K562 (cell line): ENCODE measurements around the gene TGFBR3L. TPM values are rescaled to one million over a fixed set of nuclear protein-coding genes. Genes with fewer than 3 reads are reported as not detected.

Experiments
- ATAC-seq: fragments of 200-7000 bp; cut with Tn5 transposase; 3 replicates; pipeline ENCODE4 v1.9.1; 2020; ENCODE audit warnings: moderate library complexity
- BruUV-seq: library from RNA; stranded (reverse); fragments of 400-500 nt; replicated peaks from 2 replicates; lab custom pipeline; 2021; lab: Mats Ljungman, UMichigan
- CTCF ChIA-PET: fragments of 300-600 bp; formaldehyde crosslinking; extraction: SDS; loops from one replicate; lab custom pipeline; 2021; ENCODE audit warnings: low intra/inter-chr PET ratio; lab: Yijun Ruan, JAX
- POLR2A ChIA-PET: fragments of 300-600, 350-650 bp; sonication (Branson Sonifier 250); formaldehyde crosslinking; extraction: SDS; loops from one replicate; lab custom pipeline; 2021; ENCODE audit warnings: antibody characterized with exemption, inconsistent platforms; lab: Yijun Ruan, JAX
- DNase-seq, 4 experiments: peaks; one replicate each; pipeline versions ENCODE4 v3.0.0 to v3.0.0-alpha.2; 2011 to 2018; ENCODE audit warnings: low spot score in 3 of 4, mixed read lengths in 3 of 4; ENCODE audit errors: extremely low read depth in 1 of 4
- FAIRE-seq: peaks from 2 replicates; lab custom pipeline; 2011; peaks lifted over from hg19 to GRCh38; lab: Jason Lieb, UNC
- H2AFZ ChIP-seq: 2 replicates; pipeline ENCODE4 v1.6.0; 2011; ENCODE audit warnings: low read depth, low read length, control low read depth, inconsistent platforms
- H3K27ac ChIP-seq: fragments of 200-600 bp; 3 replicates; pipeline ENCODE4 v1.8.0; 2011; ENCODE audit warnings: low read depth, mild to moderate bottlenecking, control low read depth, inconsistent platforms, low read length, moderate library complexity, mixed read lengths; ENCODE audit errors: extremely low read depth
- H3K27me3 ChIP-seq, 2 experiments: fragments of 300-600 bp in 1 of 2; 2 replicates in 1 of 2; 3 replicates in 1 of 2; pipeline versions ENCODE4 v1.6.0 to v1.8.0; 2011; ENCODE audit warnings: inconsistent platforms in 2 of 2, low read length in 2 of 2, mild to moderate bottlenecking in 1 of 2, mixed read lengths in 1 of 2, moderate library complexity in 1 of 2; ENCODE audit not compliant: control insufficient read depth in 2 of 2, insufficient read depth in 2 of 2
- H3K36me3 ChIP-seq: fragments of 300-600 bp; 3 replicates; pipeline ENCODE4 v1.8.0; 2011; ENCODE audit warnings: mild to moderate bottlenecking, low read length, inconsistent platforms; ENCODE audit not compliant: control insufficient read depth, insufficient read depth
- H3K4me1 ChIP-seq, 2 experiments: fragments of 200-600 bp in 1 of 2; replicated peaks in 1 of 2; 2 replicates in 1 of 2; 3 replicates in 1 of 2; pipeline versions ENCODE4 v1.5.1 to v1.8.0; 2011; ENCODE audit warnings: inconsistent platforms in 2 of 2, low read length in 2 of 2, mild to moderate bottlenecking in 1 of 2, mixed read lengths in 1 of 2, moderate library complexity in 1 of 2; ENCODE audit not compliant: control insufficient read depth in 2 of 2, insufficient read depth in 2 of 2
- H3K4me2 ChIP-seq: 2 replicates; pipeline ENCODE4 v1.6.1; 2011; ENCODE audit warnings: low read length, control low read depth, inconsistent platforms, mixed read lengths; ENCODE audit not compliant: insufficient read depth
- H3K4me3 ChIP-seq: fragments of 200-600 bp; sonication (generic), shearing (Covaris generic); 2 replicates; pipeline ENCODE4 v1.5.1; 2016; ENCODE audit warnings: control low read depth, inconsistent platforms
- H3K79me2 ChIP-seq: fragments of 200-600 bp; 3 replicates; pipeline ENCODE4 v1.8.0; 2011; ENCODE audit warnings: low read length, inconsistent platforms; ENCODE audit not compliant: control insufficient read depth, insufficient read depth
- H3K9ac ChIP-seq, 2 experiments: 2 replicates each; pipeline versions ENCODE4 v1.6.0 to v1.6.1; 2011; ENCODE audit warnings: low read depth in 2 of 2, low read length in 2 of 2, control low read depth in 1 of 2, inconsistent platforms in 1 of 2, mild to moderate bottlenecking in 1 of 2, mixed read lengths in 1 of 2; ENCODE audit not compliant: insufficient read depth in 1 of 2
- H3K9me1 ChIP-seq: one replicate; pipeline ENCODE4 v1.6.0; 2011; ENCODE audit warnings: inconsistent platforms, mild to moderate bottlenecking, low read length, moderate library complexity; ENCODE audit not compliant: control insufficient read depth, insufficient read depth
- H3K9me3 ChIP-seq: replicated peaks from 2 replicates; pipeline ENCODE4 v1.5.1; 2011; ENCODE audit warnings: low read depth, low read length, inconsistent platforms; ENCODE audit not compliant: control insufficient read depth, insufficient read depth
- H4K20me1 ChIP-seq: replicated peaks from 2 replicates; pipeline ENCODE4 v1.6.1; 2011; ENCODE audit warnings: low read length, inconsistent platforms, mixed read lengths; ENCODE audit not compliant: control insufficient read depth, insufficient read depth
- ARID4B ChIP-seq: sonication (generic); formaldehyde crosslinking; IDR thresholded peaks from 2 replicates; pipeline ENCODE4 v1.8.0; 2022; ENCODE audit warnings: mild to moderate bottlenecking, missing genetic modification reagents
- KHSRP ChIP-seq: fragments of 450-650 bp; IDR thresholded peaks from 2 replicates; pipeline ENCODE4 v1.6.1; 2017
- RBFOX2 ChIP-seq: fragments of 200-400 bp; formaldehyde crosslinking; IDR thresholded peaks from 2 replicates; pipeline ENCODE4 v1.6.1; 2017; ENCODE audit warnings: low read depth, mild to moderate bottlenecking, low read length, moderate library complexity
- SMAD4 ChIP-seq: fragments of 250-450 bp; sonication (Bioruptor Pico); conservative IDR thresholded peaks from 2 replicates; pipeline ENCODE4 v1.8.0; 2021; ENCODE audit warnings: inconsistent platforms, mild to moderate bottlenecking, moderate library complexity
- TFAP4 ChIP-seq: sonication (generic); formaldehyde crosslinking; IDR thresholded peaks from 2 replicates; pipeline ENCODE4 v1.8.0; 2022; ENCODE audit warnings: missing genetic modification reagents, mild to moderate bottlenecking, moderate library complexity, borderline replicate concordance
- ZBTB9 ChIP-seq: fragments of 450-650 bp; formaldehyde crosslinking; IDR thresholded peaks from 2 replicates; pipeline ENCODE4 v1.4.0; 2020; ENCODE audit warnings: mild to moderate bottlenecking, moderate library complexity
- WGBS: fragments of 100-300 bp; shearing (Covaris generic); methylation state at CpG from one replicate; pipeline ENCODE4 v1.1.6; 2016; ENCODE audit warnings: low coverage, mixed read lengths; ENCODE audit not compliant: insufficient coverage; ENCODE audit errors: missing lambda C conversion rate; 5-methylcytosine and 5-hydroxymethylcytosine counted together
- in situ Hi-C: fragments of 300-500 bp; cut with MboI; formaldehyde crosslinking; loops from 4 replicates; pipeline ENCODE4 v1.15.0; 2018; ENCODE audit warnings: inconsistent platforms, mixed read lengths
- intact Hi-C: fragments of 100-400 bp; cut with micrococcal nuclease; formaldehyde crosslinking; loops from 2 replicates; pipeline ENCODE4 v1.14.2; 2022
- polyA plus RNA-seq, 8 experiments: library from polyadenylated mRNA; depleted of rRNA in 4 of 8; stranded (reverse) in 5 of 8; unstranded in 3 of 8; fragments of >200 nt; fragmentation: Nextera tagmentation in 2 of 8; fragmentation: Illumina TruSeq in 1 of 8; extraction: Ambion mirVana in 2 of 8; extraction: Trizol in 1 of 8; gene quantifications; 2 replicates each; pipeline versions ENCODE4 v1.2.1 to v1.2.3, GENCODE V29; 2011 to 2014; ENCODE audit warnings: inconsistent platforms in 1 of 8, missing spikeins in 1 of 8
- total RNA-seq, 7 experiments: library from RNA; depleted of rRNA in 6 of 7; stranded (reverse); fragments of >200 nt in 6 of 7; fragmentation: Illumina TruSeq in 2 of 7; extraction: Trizol in 2 of 7; gene quantifications; 2 replicates each; pipeline versions ENCODE4 v1.2.1 to v1.2.3, GENCODE V29; 2011 to 2021; ENCODE audit warnings: low replicate concordance in 1 of 7
- TF ChIP-seq, protein P1 (sequence below): fragments of 250-450 bp; sonication (Bioruptor Pico); IDR thresholded peaks from 2 replicates; pipeline ENCODE4 v1.5.1; 2021; ENCODE audit warnings: mild to moderate bottlenecking

TGFBR3L gene
- total and polyA plus RNA-seq, 9 of the 15 experiments (the other 6 are each of a cell fraction or from before 2014, with no cell fraction given): not detected

GRCh38 chr19:7879111-7879807 is 35.4 kb upstream of the TGFBR3L start:
- ChIA-PET POLR2A (interaction anchor here (0.6 to 1.2 kb wide), 3 partner anchors 9 to 477 kb away, joined by 3 to 5 read pairs (median 4); partner anchors contain the start of gene LRRC8E), CTCF (no interaction called here)
- 73% methylated on average over 16 of the region's 18 CpGs for WGBS
- Histone ChIP-seq H4K20me1 (no peaks in the 10 kb centered on the region), H3K36me3 (no peaks in the 10 kb centered on the region), H3K9me3 (no peaks in the 10 kb centered on the region), H3K9ac (peak overlapping the region; percentile 38 to 89; a peak in 3 of 4 replicates), H3K79me2 (no peaks in the 10 kb centered on the region), H3K4me1 (peaks cover 7 to 23% of the 10 kb centered on the region in 2 experiments; a peak in 4 of 5 replicates), H3K27me3 (no peaks in the 10 kb centered on the region), H3K4me3 (no peak overlapping the region), H3K9me1 (no peaks in the 10 kb centered on the region), H2AFZ (peak overlapping the region; percentile 79), H3K27ac (peak overlapping the region; percentile 52; the same call in 1 of the 3 replicates), H3K4me2 (no peak overlapping the region)
- in situ Hi-C loops: no loop called here
- ATAC-seq: peak; percentile 64
- BruUV-seq: no TSS peak
- peak; percentile 63 for FAIRE-seq
- DNase-seq: no peak
- intact Hi-C loops: no loop called here
- TF ChIP-seq, protein P1, sequence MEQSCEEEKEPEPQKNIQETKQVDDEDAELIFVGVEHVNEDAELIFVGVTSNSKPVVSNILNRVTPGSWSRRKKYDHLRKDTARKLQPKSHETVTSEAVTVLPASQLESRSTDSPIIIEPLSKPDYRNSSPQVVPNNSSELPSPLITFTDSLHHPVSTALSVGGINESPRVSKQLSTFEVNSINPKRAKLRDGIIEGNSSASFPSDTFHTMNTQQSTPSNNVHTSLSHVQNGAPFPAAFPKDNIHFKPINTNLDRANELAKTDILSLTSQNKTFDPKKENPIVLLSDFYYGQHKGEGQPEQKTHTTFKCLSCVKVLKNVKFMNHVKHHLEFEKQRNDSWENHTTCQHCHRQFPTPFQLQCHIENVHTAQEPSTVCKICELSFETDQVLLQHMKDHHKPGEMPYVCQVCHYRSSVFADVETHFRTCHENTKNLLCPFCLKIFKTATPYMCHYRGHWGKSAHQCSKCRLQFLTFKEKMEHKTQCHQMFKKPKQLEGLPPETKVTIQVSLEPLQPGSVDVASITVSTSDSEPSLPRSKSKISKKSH (CRISPR knock-in tag): no peak
- TF ChIP-seq SMAD4 (CRISPR knock-in tag) (0 out of 2 replicates have a peak, but pooled peaks have one; percentile 21), ZBTB9 (no peak), TFAP4 (CRISPR knock-in tag) (peak; percentile 29; the same call in 1 of the 2 replicates), RBFOX2 (0 out of 2 replicates have a peak, but pooled peaks have one; percentile 31), ARID4B (CRISPR knock-in tag) (no peak), KHSRP (no peak)
